ENCODE results near the gene CCDC70.

CCDC70 gene

DNA sequence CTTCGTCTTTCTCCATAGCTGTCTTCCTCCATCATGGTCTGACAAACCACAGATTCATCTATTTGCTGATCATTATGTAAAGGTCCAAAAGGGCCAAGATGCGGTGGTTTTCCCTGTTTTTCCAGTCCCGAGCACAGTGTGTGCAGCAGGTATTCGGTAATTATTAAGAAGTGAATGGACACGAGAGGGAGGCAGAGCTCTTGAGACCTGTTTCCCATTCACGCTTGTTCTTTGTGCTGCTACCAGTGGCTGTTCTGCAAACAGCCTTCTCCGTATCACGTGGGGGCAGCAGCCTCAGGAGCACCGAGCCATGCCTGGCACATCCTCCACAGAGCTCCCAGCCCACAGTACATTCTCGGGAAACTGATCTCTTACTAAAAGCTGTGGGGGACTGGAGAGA is 50.3 kb downstream of the CCDC70 start:
- no peak for DNase-seq

- DNase-seq: peak; percentile 46 to 53
Observed at GRCh38 chr13:51912511-51913225, 50.9 kb downstream of the CCDC70 start.

- no peak for DNase-seq
Observed at GRCh38 chr13:51913421-51914136, 51.8 kb downstream of the CCDC70 start.

DNA sequence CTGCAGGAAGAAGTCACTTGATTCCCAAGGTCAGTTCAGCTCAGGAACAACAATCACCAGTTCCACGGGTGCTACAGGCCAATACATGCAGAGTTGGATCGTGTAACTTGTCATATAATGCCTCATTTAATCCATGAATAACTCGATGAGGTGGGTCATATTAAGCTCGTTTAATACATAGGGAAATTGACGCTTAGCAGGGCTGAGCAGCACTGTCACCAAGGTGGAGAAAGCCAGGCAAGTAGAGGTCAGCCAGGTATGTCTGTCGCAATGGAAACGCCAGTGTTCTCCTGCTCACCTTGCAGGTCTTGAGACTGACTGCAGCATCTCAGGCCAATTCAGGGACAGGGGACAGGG is 52.3 kb downstream of the CCDC70 start:
- no peak for DNase-seq

All from AML-193 (cell line).